ENCODE data around the gene PLPP1. TPM values are rescaled to one million over a fixed set of nuclear protein-coding genes. Genes with fewer than 3 reads are reported as not detected.

The PLPP1 gene
- total and polyA plus RNA-seq, 2 experiments from 2014 or later, result 39.1 to 97.1 TPM

DNA sequence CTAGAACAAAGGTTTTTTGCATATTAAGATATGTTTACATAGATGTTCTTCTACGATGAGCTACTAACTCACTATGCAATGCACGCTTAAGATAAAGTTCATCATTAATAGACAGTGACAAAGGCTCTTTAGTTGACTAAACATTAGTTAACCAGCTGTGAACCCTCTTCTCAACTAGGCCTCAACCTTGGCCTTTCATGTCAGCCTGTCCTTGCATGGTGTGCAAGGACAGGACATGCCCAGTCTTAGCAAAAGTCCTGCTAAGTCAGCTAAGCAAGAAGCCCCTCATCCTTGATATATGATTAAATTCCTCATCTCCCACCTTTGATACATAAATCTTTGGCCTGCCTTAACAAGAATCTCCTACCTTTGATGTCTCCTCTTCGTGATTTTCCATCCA is 50.9 kb downstream of the PLPP1 start (continued):
- TF ChIP-seq STAT1 (IDR thresholded peaks at IDR 0.05; ENCODE audit: unreplicated experiment), result no peak
- TF ChIP-seq ZNF331 (CRISPR knock-in tag; IDR thresholded peaks at IDR 0.05; ENCODE audit: low read depth), result no peak
- no peak for TF ChIP-seq CREB1 (CRISPR knock-in tag; IDR thresholded peaks at IDR 0.05; ENCODE audit: low read depth)
- no peak for TF ChIP-seq EZH2 (IDR thresholded peaks at IDR 0.05; ENCODE audit: low read depth, unreplicated experiment)
- TF ChIP-seq JUNB (IDR thresholded peaks at IDR 0.05; ENCODE audit: unreplicated experiment), result no peak

DNA sequence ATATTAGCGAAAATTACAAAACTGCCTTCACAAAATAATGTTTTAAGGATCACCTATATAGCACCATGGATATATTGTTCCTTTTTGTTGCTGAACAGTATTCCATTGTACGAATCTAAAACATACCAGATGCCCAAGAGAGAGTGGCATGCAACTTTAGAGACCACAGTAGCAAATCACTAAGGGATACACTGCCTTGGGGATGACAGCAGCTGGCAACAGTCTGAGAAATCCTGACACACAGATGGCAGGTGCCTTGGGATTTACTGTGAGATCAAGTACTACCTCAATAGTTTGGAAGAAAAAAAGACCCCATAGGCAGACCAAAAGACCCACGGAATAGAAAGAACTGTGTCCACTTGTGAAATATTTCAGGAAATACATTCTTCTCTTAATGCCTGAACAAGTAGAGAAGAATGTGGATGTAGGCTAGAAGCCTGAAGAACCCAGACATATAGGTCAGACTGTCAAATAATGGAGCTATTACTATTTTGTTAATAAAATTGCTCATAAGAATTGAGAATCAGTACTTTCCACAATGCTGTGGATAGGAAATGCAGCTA is 53.4 kb downstream of the PLPP1 start:
- no peaks in the 10 kb centered on the region; the same call in 2 of the 3 replicates for H3K9me3 Mint-ChIP-seq
- peaks cover 44% of the 10 kb centered on the region for H3K4me1 ChIP-seq (ENCODE audit: insufficient read depth)
- no peaks in the 10 kb centered on the region for H4K20me1 ChIP-seq (replicated peaks; ENCODE audit: insufficient read depth)
- no peaks in the 10 kb centered on the region for H3K27me3 Mint-ChIP-seq (ENCODE audit: insufficient read depth, low read depth, poor library complexity)
- H3K36me3 Mint-ChIP-seq (ENCODE audit: low read depth), result no peaks in the 10 kb centered on the region; the same call in 2 of the 3 replicates
- 0 out of 2 replicates have a peak overlapping the region, but pooled peaks have one; percentile 78 for H3K27ac Mint-ChIP-seq
- no peaks in the 10 kb centered on the region for H3K36me3 ChIP-seq (ENCODE audit: insufficient read depth)
- peaks cover 75% of the 10 kb centered on the region for H3K79me2 ChIP-seq (replicated peaks; ENCODE audit: insufficient read depth)
- H3K9me2 ChIP-seq (ENCODE audit: insufficient read depth), result no peaks in the 10 kb centered on the region
- H3K4me3 ChIP-seq, result no peak overlapping the region
- no peaks in the 10 kb centered on the region for H3F3A ChIP-seq (replicated peaks; ENCODE audit: low read depth)
- no peak overlapping the region for H2AFZ ChIP-seq
- H3K4me3 Mint-ChIP-seq, result no peak overlapping the region
- no peak overlapping the region for H3K4me2 ChIP-seq
- no peaks in the 10 kb centered on the region for H3K27me3 ChIP-seq (ENCODE audit: insufficient read depth)
- ATAC-seq, result no peak
- peaks cover 62% of the 10 kb centered on the region for H3K4me1 Mint-ChIP-seq
- 0 out of 2 replicates have a peak overlapping the region, but pooled peaks have one; percentile 4 for H3K27ac ChIP-seq (ENCODE audit: low read depth)
- no peak for TF ChIP-seq STAT1 (IDR thresholded peaks at IDR 0.05; ENCODE audit: unreplicated experiment)
- no peak for TF ChIP-seq ETS1 (IDR thresholded peaks at IDR 0.05)
- DNase-seq (ENCODE audit: low spot score), result no peak

DNA sequence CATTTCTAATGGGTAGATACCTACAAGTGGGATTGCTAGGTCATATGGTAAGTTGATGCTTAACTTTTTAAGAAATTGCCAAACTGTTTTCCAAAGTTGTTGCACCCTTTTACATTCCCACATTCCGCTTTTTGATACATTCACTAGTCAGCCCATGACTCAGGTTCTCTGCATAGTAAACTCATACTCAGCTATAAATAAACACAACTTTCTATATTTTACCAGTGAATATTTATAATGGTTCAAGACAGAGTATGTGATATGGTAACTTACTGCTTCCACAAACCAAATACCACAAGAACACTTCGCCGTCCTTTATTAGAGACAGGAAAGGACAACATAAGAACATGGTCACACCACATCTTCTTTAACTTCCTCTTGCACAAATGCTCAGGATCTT is 54.0 kb downstream of the PLPP1 start:
- H3K4me1 ChIP-seq (ENCODE audit: insufficient read depth), result peaks cover 46% of the 10 kb centered on the region
- no peaks in the 10 kb centered on the region for H3K9me2 ChIP-seq (ENCODE audit: insufficient read depth)
- Mint-ChIP-seq H3K9me3 (no peaks in the 10 kb centered on the region), H3K4me3 (no peak overlapping the region), H3K4me1 (peaks cover 62% of the 10 kb centered on the region), H3K36me3 (ENCODE audit: low read depth) (no peaks in the 10 kb centered on the region), H3K27me3 (ENCODE audit: insufficient read depth, low read depth, poor library complexity) (no peaks in the 10 kb centered on the region), H3K27ac (peak overlapping the region; percentile 78)
- H3K27me3 ChIP-seq (ENCODE audit: insufficient read depth), result no peaks in the 10 kb centered on the region
- peak overlapping the region; percentile 4; the same call in 1 of the 2 replicates for H3K27ac ChIP-seq (ENCODE audit: low read depth)
- no peak overlapping the region for H2AFZ ChIP-seq
- no peak for DNase-seq (ENCODE audit: low spot score)
- H4K20me1 ChIP-seq (replicated peaks; ENCODE audit: insufficient read depth), result no peaks in the 10 kb centered on the region
- ATAC-seq, result no peak
- no peaks in the 10 kb centered on the region for H3F3A ChIP-seq (replicated peaks; ENCODE audit: low read depth)
- H3K4me2 ChIP-seq, result no peak overlapping the region
- H3K4me3 ChIP-seq, result no peak overlapping the region
- peaks cover 75% of the 10 kb centered on the region for H3K79me2 ChIP-seq (replicated peaks; ENCODE audit: insufficient read depth)
- H3K36me3 ChIP-seq (ENCODE audit: insufficient read depth), result no peaks in the 10 kb centered on the region
- no peak for TF ChIP-seq ZNF331 (CRISPR knock-in tag; IDR thresholded peaks at IDR 0.05; ENCODE audit: low read depth)
- no peak for TF ChIP-seq POLR2AphosphoS5 (IDR thresholded peaks at IDR 0.05; ENCODE audit: low read depth)
- TF ChIP-seq EZH2phosphoT487 (IDR thresholded peaks at IDR 0.05; ENCODE audit: unreplicated experiment), result no peak
- TF ChIP-seq ETS1 (IDR thresholded peaks at IDR 0.05), result no peak
- TF ChIP-seq JUNB (IDR thresholded peaks at IDR 0.05; ENCODE audit: unreplicated experiment), result no peak
- TF ChIP-seq, protein P1, sequence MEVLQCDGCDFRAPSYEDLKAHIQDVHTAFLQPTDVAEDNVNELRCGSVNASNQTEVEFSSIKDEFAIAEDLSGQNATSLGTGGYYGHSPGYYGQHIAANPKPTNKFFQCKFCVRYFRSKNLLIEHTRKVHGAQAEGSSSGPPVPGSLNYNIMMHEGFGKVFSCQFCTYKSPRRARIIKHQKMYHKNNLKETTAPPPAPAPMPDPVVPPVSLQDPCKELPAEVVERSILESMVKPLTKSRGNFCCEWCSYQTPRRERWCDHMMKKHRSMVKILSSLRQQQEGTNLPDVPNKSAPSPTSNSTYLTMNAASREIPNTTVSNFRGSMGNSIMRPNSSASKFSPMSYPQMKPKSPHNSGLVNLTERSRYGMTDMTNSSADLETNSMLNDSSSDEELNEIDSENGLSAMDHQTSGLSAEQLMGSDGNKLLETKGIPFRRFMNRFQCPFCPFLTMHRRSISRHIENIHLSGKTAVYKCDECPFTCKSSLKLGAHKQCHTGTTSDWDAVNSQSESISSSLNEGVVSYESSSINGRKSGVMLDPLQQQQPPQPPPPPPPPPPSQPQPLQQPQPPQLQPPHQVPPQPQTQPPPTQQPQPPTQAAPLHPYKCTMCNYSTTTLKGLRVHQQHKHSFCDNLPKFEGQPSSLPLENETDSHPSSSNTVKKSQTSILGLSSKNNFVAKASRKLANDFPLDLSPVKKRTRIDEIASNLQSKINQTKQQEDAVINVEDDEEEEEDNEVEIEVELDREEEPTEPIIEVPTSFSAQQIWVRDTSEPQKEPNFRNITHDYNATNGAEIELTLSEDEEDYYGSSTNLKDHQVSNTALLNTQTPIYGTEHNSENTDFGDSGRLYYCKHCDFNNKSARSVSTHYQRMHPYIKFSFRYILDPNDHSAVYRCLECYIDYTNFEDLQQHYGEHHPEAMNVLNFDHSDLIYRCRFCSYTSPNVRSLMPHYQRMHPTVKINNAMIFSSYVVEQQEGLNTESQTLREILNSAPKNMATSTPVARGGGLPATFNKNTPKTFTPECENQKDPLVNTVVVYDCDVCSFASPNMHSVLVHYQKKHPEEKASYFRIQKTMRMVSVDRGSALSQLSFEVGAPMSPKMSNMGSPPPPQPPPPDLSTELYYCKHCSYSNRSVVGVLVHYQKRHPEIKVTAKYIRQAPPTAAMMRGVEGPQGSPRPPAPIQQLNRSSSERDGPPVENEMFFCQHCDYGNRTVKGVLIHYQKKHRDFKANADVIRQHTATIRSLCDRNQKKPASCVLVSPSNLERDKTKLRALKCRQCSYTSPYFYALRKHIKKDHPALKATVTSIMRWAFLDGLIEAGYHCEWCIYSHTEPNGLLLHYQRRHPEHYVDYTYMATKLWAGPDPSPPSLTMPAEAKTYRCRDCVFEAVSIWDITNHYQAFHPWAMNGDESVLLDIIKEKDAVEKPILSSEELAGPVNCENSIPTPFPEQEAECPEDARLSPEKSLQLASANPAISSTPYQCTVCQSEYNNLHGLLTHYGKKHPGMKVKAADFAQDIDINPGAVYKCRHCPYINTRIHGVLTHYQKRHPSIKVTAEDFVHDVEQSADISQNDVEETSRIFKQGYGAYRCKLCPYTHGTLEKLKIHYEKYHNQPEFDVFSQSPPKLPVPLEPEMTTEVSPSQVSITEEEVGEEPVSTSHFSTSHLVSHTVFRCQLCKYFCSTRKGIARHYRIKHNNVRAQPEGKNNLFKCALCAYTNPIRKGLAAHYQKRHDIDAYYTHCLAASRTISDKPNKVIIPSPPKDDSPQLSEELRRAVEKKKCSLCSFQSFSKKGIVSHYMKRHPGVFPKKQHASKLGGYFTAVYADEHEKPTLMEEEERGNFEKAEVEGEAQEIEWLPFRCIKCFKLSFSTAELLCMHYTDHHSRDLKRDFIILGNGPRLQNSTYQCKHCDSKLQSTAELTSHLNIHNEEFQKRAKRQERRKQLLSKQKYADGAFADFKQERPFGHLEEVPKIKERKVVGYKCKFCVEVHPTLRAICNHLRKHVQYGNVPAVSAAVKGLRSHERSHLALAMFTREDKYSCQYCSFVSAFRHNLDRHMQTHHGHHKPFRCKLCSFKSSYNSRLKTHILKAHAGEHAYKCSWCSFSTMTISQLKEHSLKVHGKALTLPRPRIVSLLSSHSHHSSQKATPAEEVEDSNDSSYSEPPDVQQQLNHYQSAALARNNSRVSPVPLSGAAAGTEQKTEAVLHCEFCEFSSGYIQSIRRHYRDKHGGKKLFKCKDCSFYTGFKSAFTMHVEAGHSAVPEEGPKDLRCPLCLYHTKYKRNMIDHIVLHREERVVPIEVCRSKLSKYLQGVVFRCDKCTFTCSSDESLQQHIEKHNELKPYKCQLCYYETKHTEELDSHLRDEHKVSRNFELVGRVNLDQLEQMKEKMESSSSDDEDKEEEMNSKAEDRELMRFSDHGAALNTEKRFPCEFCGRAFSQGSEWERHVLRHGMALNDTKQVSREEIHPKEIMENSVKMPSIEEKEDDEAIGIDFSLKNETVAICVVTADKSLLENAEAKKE (CRISPR knock-in tag; IDR thresholded peaks at IDR 0.05), result no peak
- TF ChIP-seq NANOG (IDR thresholded peaks at IDR 0.05; ENCODE audit: borderline replicate concordance), result no peak
- no peak for TF ChIP-seq ZNF114 (CRISPR knock-in tag; IDR thresholded peaks at IDR 0.05)
